Measurements from ENCODE around the gene GLIPR1. TPM values are rescaled to one million over a fixed set of nuclear protein-coding genes. Genes with fewer than 3 reads are reported as not detected.
A peak's percentile ranks its signal among the peaks of the same experiment; 100 is the strongest.

GLIPR1 gene
- total and polyA plus RNA-seq, 4 donors: 3.7 to 33.8 (median 19.8) TPM

- Histone ChIP-seq H3K9me3 (ENCODE audit: control insufficient read depth in 4 of 4, insufficient read depth in 3 of 4, low read length in 3 of 4) (no peaks in the 10 kb centered on the region), H3K9ac (ENCODE audit: insufficient read depth in 1 of 2, low read length in 2 of 2) (no peak overlapping the region), H3K27ac (ENCODE audit: low read depth in 1 of 2, low read length in 1 of 2) (no peak overlapping the region), H3K36me3 (ENCODE audit: control insufficient read depth in 4 of 4, insufficient read depth in 4 of 4, low read length in 4 of 4) (no peaks in the 10 kb centered on the region), H3K4me1 (ENCODE audit: control insufficient read depth in 5 of 5, insufficient read depth in 5 of 5, low read length in 5 of 5) (peaks cover 0 to 33% (median 0%) of the 10 kb centered on the region in 5 donors), H3K4me3 (no peak overlapping the region), H3K27me3 (ENCODE audit: control insufficient read depth in 3 of 3, insufficient read depth in 3 of 3, low read length in 2 of 3) (no peaks in the 10 kb centered on the region)
- DNase-seq (peak in 1 of 3 donors; percentile 11), ATAC-seq (ENCODE audit: insufficient read depth, low FRiP score) (no peak)
- TF ChIP-seq CTCF (IDR thresholded peaks at IDR 0.05; ENCODE audit: control extremely low read depth, extremely low read depth): no peak
- 51 to 74% methylated on average over 2 of the region's 2 CpGs for WGBS, 2 donors
Measured at GRCh38 chr12:75528692-75529091, 48.1 kb downstream of the GLIPR1 start.

- Histone ChIP-seq H3K36me3 (ENCODE audit: control insufficient read depth in 4 of 4, insufficient read depth in 4 of 4, low read length in 4 of 4) (no peaks in the 10 kb centered on the region), H3K9ac (ENCODE audit: insufficient read depth in 1 of 2, low read length in 2 of 2) (no peak overlapping the region), H3K4me1 (ENCODE audit: control insufficient read depth in 5 of 5, insufficient read depth in 5 of 5, low read length in 5 of 5) (peaks cover 0 to 33% (median 0%) of the 10 kb centered on the region in 5 donors), H3K27me3 (ENCODE audit: control insufficient read depth in 3 of 3, insufficient read depth in 3 of 3, low read length in 2 of 3) (no peaks in the 10 kb centered on the region), H3K4me3 (no peak overlapping the region), H3K27ac (ENCODE audit: low read depth in 1 of 2, low read length in 1 of 2) (no peak overlapping the region), H3K9me3 (ENCODE audit: control insufficient read depth in 4 of 4, insufficient read depth in 3 of 4, low read length in 3 of 4) (no peaks in the 10 kb centered on the region)
- no peak for ATAC-seq (ENCODE audit: insufficient read depth, low FRiP score)
- WGBS, 2 donors: 79 to 87% methylated on average over 1 of the region's 1 CpG
- peak in 2 of 3 donors; percentile 72 to 82 for DNase-seq
- TF ChIP-seq CTCF (IDR thresholded peaks at IDR 0.05; ENCODE audit: control extremely low read depth, extremely low read depth): no peak
Measured at GRCh38 chr12:75529316-75529715, 48.8 kb downstream of the GLIPR1 start.

GRCh38 chr12:75529826-75530225, 49.3 kb downstream of the GLIPR1 start:
- TF ChIP-seq CTCF (IDR thresholded peaks at IDR 0.05; ENCODE audit: control extremely low read depth, extremely low read depth): no peak
- no peak overlapping the region for H3K27ac ChIP-seq (ENCODE audit: low read depth in 1 of 2, low read length in 1 of 2)

GRCh38 chr12:75533239-75533638, 52.7 kb downstream of the GLIPR1 start:
- DNase-seq (no peak), ATAC-seq (ENCODE audit: insufficient read depth, low FRiP score) (no peak)
- H3K9ac ChIP-seq (ENCODE audit: insufficient read depth in 1 of 2, low read length in 2 of 2): no peak overlapping the region
- WGBS, 2 donors: 89 to 91% methylated on average over 2 of the region's 2 CpGs
- H3K4me1 ChIP-seq (ENCODE audit: control insufficient read depth in 5 of 5, insufficient read depth in 5 of 5, low read length in 5 of 5): peaks cover 0 to 21% (median 0%) of the 10 kb centered on the region in 5 donors
- no peak for TF ChIP-seq CTCF (IDR thresholded peaks at IDR 0.05; ENCODE audit: control extremely low read depth, extremely low read depth)
- H3K4me3 ChIP-seq: no peak overlapping the region
- H3K27me3 ChIP-seq (ENCODE audit: control insufficient read depth in 3 of 3, insufficient read depth in 3 of 3, low read length in 2 of 3): no peaks in the 10 kb centered on the region
- H3K27ac ChIP-seq (ENCODE audit: low read depth in 1 of 2, low read length in 1 of 2): no peak overlapping the region
- H3K9me3 ChIP-seq (ENCODE audit: control insufficient read depth in 4 of 4, insufficient read depth in 3 of 4, low read length in 3 of 4): no peaks in the 10 kb centered on the region
- H3K36me3 ChIP-seq (ENCODE audit: control insufficient read depth in 4 of 4, insufficient read depth in 4 of 4, low read length in 4 of 4): no peaks in the 10 kb centered on the region

More at GRCh38 chr12:75529826-75530225, 49.3 kb downstream of the GLIPR1 start:
- no peak overlapping the region for H3K4me3 ChIP-seq
- H3K9ac ChIP-seq (ENCODE audit: insufficient read depth in 1 of 2, low read length in 2 of 2): no peak overlapping the region
- no peaks in the 10 kb centered on the region for H3K9me3 ChIP-seq (ENCODE audit: control insufficient read depth in 4 of 4, insufficient read depth in 3 of 4, low read length in 3 of 4)
- no peaks in the 10 kb centered on the region for H3K36me3 ChIP-seq (ENCODE audit: control insufficient read depth in 4 of 4, insufficient read depth in 4 of 4, low read length in 4 of 4)
- 74 to 86% methylated on average over 1 of the region's 1 CpG for WGBS, 2 donors
- H3K27me3 ChIP-seq (ENCODE audit: control insufficient read depth in 3 of 3, insufficient read depth in 3 of 3, low read length in 2 of 3): no peaks in the 10 kb centered on the region
- DNase-seq (no peak), ATAC-seq (ENCODE audit: insufficient read depth, low FRiP score) (no peak)
- H3K4me1 ChIP-seq (ENCODE audit: control insufficient read depth in 5 of 5, insufficient read depth in 5 of 5, low read length in 5 of 5): peaks cover 0 to 33% (median 0%) of the 10 kb centered on the region in 5 donors

Data from lung (tissue), 12 donors.